ENCODE measurements around the gene GPT2.

The GPT2 gene

GRCh38 chr16:46907061-46907774 lies 23.1 kb downstream of the GPT2 start:
- TF ChIP-seq CTCF (conservative IDR thresholded peaks at IDR 0.05; ENCODE audit: low read depth) = no peak
- ChIA-PET CTCF (interaction anchor here (0.7 to 2.7 kb wide), 3 partner anchors 24 to 53 kb away, joined by 3 to 31 read pairs (median 4); no protein-coding TSS in a partner anchor), POLR2A (ENCODE audit: low non-redundant PET) (no interaction called here)
- H3K27ac ChIP-seq = peak overlapping the region; percentile 35
- DNase-seq (ENCODE audit: low spot score) = no peak

- peak overlapping the region; percentile 35; the same call in 1 of the 2 replicates for H3K27ac ChIP-seq
- TF ChIP-seq CTCF (conservative IDR thresholded peaks at IDR 0.05; ENCODE audit: low read depth) = peak; percentile 76
- peak; percentile 71 for DNase-seq (ENCODE audit: low spot score)
- CTCF ChIA-PET = interaction anchor here (0.6 to 2.7 kb wide), 10 partner anchors 8 to 1264 kb away, joined by 3 to 31 read pairs (median 4); no protein-coding TSS in a partner anchor
- POLR2A ChIA-PET (ENCODE audit: low non-redundant PET) = no interaction called here
Observed at GRCh38 chr16:46908540-46909372, 24.6 kb downstream of the GPT2 start.

GRCh38 chr16:46911038-46911437 lies 26.9 kb downstream of the GPT2 start:
- TF ChIP-seq CTCF (conservative IDR thresholded peaks at IDR 0.05; ENCODE audit: low read depth) = no peak
- POLR2A ChIA-PET (ENCODE audit: low non-redundant PET) = no interaction called here
- no peak overlapping the region for H3K27ac ChIP-seq
- CTCF ChIA-PET = no interaction called here
- no peak for DNase-seq (ENCODE audit: low spot score)

- ChIA-PET CTCF (interaction anchor here (1.5 kb wide), 1 partner anchor 58 kb away, joined by 5 read pairs; no protein-coding TSS in a partner anchor), POLR2A (ENCODE audit: low non-redundant PET) (no interaction called here)
- no peak for DNase-seq (ENCODE audit: low spot score)
- TF ChIP-seq CTCF (conservative IDR thresholded peaks at IDR 0.05; ENCODE audit: low read depth) = no peak
- no peak overlapping the region for H3K27ac ChIP-seq
Observed at GRCh38 chr16:46911650-46912049, 27.5 kb downstream of the GPT2 start.

GRCh38 chr16:46914556-46915201 lies 30.5 kb downstream of the GPT2 start:
- TF ChIP-seq CTCF (conservative IDR thresholded peaks at IDR 0.05; ENCODE audit: low read depth) = no peak
- no peak for DNase-seq (ENCODE audit: low spot score)
- no peak overlapping the region for H3K27ac ChIP-seq
- CTCF ChIA-PET = interaction anchor here (0.9 to 1.4 kb wide), 2 partner anchors 15 to 61 kb away, joined by 3 read pairs; no protein-coding TSS in a partner anchor
- POLR2A ChIA-PET (ENCODE audit: low non-redundant PET) = no interaction called here

GRCh38 chr16:46915483-46916025 lies 31.4 kb downstream of the GPT2 start:
- TF ChIP-seq CTCF (conservative IDR thresholded peaks at IDR 0.05; ENCODE audit: low read depth) = no peak
- no peak for DNase-seq (ENCODE audit: low spot score)
- H3K27ac ChIP-seq = no peak overlapping the region
- CTCF ChIA-PET = no interaction called here
- POLR2A ChIA-PET (ENCODE audit: low non-redundant PET) = no interaction called here

All from RWPE1 (cell line).